ENCODE results near the gene ZNF521.
A peak's percentile ranks its signal among the peaks of the same experiment; 100 is the strongest.

Gene ZNF521

DNA sequence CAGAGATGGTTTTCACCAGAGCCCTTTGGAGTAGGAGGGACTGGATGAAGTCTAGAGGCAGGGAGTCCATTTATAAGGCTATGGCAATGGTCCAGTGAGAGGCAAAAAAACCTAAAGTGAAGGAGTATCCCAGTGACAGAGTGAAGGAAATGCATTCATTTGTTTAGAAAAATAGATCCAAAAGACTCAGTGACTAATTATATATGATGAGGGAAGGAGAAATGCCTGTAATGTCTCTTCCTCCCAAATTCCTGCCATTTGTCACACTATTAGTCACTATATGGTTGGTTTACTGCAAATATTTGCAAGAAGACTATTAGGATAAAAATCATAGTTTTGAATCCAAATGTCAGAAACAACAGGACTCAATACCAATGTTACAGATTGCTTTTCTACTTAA is 104.2 kb downstream of the ZNF521 start:
- DNase-seq = no peak

DNA sequence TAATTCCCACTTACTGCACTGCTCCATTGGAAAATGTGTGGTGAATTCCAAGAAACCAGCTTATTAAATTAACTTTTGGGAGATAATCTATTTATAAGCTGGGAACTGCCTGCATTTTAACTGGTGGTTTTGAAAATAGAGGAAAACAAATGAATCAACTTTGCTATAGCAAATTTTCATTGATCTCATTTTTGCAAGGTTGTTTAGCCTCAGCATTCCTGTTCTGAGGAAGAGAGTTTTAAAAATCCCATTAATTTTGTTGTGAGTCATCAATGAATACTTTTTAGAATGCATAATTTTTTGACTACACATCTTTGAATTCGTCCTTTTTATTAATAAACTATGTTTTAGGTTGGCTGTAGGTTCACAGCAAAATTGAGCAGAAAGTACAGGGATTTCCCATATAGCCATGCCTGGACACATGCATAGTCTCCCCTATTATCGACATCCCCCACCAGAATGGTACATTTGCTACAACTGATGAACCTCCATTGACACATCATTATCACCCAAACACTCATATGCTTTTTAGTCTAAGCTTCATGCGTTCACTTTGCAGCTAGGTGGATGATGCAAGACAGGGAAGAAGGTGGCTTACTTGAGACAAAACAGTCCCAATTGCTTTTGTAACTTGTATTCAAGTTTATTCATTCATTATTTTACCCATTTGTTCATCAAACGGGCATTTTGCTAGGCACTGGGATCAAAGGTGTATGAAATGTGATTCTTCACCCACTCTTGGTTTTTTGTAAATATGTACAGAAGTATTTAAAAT is 106.9 kb downstream of the ZNF521 start:
- DNase-seq = no peak

DNA sequence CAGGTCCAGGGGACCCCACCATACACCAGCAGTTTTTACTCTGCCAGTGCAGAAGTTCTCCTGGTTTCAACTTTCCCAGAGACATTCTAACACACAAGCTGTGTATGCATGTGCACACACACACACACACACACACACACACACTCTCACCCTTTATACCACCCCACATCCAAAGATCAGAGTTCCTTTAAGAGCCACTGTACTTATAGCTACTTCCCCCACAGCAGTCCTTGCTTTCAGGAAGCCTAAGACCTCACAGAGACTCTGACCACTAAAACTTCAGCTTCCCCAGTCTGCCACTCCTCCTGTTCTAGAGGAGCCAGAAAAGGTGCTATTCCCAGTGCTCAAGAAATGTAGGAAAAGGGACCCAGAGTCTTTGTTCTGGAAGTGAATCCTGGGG is 107.8 kb downstream of the ZNF521 start:
- DNase-seq = peak; percentile 83

DNA sequence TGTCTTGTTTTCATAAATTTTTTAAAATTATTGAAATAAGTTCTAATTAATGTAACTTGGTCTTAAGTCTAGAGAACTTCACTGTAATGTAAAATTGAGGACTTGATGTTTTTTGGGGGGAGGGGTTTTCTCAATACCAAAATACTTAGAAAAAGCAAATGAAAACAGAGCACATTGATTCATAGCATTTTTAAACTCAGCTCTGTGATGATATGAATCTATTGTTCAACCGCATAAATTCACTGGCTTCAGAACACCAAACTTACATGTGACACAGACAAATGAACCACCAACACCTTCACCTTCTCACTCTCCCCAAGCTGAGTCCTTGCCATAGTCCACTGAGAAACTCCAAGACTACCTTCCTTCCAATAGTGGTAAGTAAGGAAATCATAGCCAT is 108.2 kb downstream of the ZNF521 start:
- DNase-seq = peak; percentile 79

DNA sequence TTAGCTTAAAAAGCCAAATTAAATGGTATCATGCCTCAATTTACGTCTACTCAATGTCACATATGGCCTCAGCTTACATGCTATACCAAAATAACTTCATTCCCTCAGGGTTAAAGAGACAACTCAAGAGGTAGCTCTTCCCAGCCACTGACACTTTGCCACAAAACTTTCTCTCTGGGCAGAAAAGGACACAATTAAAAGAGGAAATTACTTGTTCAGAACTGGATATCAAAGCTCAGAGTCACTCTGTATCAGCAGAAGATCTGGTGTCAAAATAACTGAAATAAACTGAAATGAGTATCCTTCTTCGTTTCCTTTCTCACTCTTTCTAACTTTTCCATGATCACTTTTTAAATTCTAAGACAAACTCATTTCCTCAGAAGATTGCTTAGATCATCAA is 108.7 kb downstream of the ZNF521 start:
- DNase-seq = peak; percentile 67

DNA sequence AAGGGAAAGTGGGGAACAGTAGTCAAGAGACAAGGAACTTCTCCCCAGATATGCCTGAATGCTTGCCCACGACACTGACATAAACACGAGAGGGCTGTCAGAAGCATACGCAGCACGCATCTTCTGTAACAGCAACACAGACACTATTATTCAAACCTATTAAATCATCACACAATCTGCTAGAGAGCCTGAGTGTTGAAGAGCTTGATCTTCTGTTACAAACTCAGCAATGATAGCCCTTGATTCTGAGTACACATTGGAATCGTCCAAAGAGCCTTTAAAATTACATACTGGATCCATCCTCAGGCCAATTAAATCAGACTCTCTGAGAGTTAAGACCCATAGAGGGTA is 111.6 kb downstream of the ZNF521 start:
- DNase-seq = peak; percentile 66

DNA sequence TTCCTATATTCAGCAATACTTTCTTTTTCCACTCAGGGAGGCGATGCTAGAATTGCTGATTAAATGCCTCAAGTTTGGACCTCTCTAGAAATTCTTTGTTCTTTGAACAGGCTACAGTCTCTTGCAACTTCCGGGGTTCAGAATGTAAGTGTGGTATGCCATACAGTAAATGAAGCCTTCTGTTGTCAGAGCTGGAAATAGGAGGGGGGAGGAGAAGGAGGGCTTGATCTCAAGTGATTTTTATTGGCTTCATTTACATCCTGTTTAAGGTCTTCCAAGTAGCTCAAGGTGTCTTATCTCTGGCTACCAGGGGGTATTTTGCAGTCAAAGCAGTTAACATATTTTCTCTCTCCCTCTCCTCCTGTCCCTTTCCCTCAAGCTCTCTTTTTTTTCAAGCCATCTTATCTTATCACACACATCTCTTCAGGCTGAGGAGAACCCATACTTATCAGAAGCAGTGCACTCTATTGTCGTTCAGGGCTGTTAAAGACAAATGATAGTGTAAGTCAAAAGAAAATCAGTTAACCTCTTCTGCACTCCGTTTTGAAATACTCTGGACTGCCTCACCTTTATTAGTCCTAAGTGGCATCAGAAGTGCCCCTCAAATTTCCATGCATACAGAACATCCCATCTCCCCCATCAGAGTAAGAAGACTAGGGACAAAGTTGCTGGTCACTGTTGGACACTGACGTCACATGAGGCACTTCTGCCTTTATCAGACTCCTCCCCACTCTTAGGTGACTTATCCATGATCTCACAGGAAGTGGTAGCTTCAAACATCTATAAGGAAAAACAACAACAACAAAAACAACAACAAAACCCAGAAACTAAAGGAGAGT is 112.2 kb downstream of the ZNF521 start:
- DNase-seq = peak; percentile 96

DNA sequence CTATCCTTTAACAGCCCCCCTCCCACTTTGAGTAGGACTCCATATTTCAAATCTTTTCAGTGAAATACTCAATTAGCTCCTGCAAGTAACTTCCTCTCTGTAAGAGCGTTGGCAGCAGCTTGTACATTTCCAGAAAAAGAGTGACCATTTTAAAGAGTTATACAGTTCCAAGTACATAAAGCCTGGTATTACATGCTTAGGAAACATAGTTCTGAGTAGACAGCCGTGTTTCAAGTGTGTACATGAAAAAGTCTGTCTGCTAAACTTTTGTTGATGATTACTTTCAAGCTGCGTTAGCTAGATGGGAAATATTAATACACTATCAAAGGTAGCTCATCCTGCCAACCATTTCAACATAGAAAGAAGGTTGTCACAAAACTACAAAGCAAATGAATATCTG is 112.8 kb downstream of the ZNF521 start:
- DNase-seq = no peak

DNA sequence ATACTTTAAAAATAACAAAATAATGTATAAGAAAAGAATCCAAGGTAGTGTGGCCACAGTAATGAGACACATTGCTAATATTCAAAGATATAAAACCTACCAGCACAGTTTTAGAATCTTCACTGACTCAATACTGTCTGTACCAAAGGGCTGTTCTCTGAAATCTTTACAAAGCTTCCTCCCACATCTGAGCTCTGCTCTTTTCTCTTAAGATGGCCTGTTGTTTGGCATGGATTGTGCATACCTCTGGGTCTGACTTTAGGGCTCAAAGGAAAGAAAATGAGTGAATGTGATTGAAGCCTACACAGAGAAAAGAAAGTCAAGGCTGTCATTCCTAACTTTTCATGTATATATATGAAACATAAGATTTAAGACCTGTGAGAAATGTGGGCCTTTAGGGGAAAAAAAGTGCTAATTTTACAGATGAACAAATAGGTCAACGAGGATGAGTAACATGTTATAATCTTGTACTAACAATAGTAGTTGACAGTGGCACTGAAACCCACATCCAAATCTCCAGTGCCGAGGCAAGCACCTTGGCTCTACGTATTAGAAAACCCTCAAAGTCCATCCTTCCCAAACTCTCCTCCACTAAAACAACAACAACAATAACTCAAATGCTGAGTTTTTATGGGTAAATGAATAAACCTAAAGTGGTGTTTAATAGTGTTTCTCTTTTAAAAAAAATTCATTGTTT is 114.2 kb downstream of the ZNF521 start:
- DNase-seq = no peak

DNA sequence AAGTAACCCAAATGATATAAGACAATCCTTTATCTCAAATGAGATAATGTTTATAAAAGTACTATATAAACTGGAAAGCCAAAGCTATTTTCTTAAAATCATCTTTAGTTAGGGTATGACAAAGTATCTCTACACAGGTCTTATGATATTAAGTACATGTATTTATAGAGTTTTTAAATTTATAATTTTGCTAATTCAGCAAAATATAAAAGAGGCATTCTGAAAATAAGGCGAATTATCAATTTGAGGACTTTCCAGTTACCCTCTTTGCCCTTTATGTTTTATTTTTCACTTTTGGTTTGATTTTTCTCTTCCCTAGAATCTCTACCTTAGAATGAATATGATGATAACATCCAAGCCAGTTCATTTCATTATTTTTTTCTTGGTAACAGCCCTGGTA is 115.2 kb downstream of the ZNF521 start:
- DNase-seq = no peak

DNA sequence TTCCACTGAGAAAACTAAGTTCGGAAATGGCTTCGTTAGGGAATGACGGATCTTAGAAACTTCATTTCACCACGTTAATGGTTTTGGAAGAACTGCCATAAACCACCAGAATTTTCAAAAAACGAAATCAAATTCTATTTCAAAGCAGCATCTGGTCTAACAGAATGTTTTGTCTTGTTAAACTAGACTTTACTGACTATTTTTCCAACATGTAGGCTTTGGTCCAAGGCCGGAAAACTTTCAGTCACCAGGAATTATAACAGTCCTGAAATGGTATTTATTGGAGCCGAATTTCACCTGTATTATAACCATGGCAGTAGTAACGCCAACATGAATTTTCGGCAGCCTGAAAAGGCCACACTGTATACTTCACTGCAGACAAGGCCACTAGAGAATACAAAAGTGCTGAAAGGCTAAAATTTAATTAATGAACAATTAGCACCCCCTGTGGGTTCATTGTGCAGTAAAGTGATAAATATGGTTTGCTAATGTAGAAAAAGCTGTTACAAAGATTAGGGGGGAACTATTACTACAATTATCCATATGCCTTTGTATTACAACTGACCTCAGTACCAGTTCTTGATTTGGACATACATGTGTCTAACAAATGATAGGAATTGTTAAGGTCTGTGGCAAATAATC is 116.4 kb downstream of the ZNF521 start:
- DNase-seq = peak; percentile 46

DNA sequence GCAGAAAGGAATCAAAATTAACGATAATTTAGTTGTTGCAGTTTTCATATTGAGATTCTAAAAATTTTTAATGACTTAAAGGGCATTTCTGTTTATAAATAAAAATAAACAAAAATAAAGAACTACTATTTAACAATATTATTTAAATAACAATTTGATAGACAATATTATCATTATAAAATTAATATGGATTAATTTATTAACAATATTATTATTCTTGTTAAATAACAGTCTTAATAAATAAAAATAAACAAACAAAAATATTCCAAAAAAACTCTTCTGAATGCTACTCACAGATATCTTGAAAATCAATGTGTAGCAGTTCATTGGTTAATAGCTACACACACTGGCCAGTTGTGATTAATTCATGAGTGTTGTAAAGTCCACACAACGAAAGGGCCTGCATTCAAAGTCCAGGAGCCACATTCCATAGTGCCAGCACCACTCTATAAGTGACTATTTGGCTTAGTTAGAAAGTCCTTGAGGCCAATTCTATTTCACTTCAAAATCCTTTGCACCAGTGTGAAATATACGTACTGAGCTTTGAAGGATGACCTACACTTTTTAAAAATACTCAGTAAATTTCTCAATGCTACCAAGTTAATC is 117.1 kb downstream of the ZNF521 start:
- DNase-seq = no peak

DNA sequence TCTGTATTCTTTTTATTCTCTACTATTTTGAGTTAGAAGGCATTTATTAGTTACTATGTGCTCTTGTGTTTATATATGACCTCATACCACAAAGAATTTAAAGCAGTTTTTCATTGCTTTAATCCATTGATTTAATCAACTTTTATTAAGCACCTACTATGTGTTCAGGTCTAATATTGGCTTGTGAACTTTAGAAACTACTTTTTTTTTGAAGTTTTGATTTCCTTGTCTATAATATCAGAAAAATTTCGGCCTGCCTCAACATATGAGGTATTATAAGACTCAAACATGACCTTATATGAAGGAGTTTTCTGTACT is 117.7 kb downstream of the ZNF521 start:
- DNase-seq = no peak

DNA sequence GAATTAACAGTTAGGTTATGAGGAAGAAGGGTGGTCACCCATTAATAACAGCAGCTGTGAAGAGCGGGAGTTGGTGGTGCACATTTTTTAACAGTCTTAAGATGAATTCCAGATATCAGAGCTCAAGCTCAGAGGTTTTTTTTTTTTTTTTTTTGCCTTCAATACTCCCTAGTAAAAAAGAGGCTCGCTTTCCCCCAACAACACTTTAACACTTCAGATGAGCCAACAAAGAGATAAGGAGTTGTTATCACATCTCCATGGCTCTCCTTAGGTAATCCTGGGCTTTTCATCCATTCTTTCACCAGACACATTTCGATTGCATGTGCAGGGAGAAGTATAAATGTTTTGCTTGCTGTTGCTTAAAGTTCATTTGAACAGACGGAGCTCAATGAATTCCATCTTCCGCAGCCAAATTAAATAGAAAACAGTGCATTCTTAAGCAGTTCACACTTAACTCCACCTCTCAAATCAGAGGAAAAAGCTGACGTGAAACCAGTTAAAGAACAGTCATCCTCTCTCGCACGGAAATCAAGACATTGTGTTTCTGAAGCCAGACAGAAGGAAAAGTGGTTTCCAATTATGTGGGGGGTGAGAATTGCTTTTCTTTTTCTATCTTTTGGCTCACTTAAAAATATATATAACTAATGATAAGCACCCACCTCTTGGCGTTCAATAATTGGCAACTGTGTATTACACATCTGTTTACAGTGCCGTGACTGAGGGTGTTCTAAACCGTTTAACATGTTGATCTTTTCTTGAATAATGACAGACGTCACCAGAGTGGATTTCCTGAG is 118.2 kb downstream of the ZNF521 start:
- DNase-seq = peak; percentile 67

DNA sequence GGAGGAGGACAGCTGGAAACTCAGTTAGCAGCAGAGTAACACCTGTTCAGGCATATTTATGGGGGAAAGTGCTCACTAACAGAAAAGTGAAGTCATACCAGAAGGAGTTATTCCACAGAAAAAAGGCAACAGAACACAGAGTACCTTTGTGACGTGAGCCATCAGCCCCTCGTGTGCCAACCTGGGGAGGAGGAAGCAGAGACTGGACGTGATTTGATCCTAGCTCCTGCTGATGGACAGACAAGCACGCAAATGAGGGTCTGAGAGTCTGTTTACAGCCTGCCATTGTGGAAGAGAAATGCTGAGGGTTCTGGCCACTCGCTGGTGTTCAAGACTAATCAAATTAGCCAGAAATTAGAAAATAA is 120.7 kb downstream of the ZNF521 start:
- no peak for DNase-seq

DNA sequence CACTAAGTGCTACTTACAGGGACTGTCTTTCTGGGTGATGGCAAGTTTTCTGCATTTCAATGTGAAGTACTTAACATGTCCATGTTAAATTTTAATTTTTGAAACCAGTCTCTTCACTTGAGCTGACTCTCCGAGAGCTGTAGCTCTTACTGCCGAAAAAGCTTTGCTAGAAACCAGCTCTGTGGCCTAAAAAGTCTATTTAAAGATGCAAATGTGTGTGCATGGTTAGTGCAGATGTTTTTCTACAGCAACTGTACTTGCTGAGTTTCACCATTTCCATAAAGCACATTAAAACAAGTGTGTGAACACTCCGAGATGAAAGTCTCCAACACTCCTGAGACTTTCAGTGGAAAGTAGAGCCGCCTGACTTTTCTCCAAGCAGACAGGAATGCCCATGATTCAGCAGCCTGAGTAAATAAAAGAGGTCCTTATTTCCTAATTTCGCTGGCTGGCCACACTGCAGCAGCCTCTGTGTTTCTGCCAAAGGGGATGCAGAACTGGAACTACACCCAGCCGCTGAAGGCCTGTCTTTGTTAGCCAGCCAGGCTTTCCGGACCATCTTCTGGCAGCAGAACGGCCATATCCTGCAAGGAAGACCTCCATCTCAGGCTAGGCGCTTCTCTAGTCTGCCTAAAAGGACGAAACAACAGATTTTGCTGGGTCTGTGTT is 121.2 kb downstream of the ZNF521 start:
- no peak for DNase-seq

DNA sequence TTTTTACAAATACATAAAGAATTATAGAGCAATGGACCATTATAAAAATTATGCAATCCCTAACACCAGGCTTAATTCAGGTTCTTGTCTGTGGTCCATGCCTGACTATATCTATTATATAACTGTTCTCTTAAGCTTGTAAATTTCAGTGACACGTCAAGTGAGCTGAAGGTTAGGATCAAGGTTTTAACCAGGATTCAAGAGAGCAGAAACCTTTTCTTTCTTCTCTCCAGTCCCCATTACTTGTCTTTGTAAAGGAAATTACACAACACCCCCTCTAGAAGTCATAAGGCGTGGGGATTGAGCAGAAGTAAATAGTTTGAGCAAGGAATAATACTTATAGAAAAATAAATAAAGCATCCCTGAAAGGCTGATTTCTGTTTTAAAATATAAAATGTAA is 122.0 kb downstream of the ZNF521 start:
- peak; percentile 35 for DNase-seq

DNA sequence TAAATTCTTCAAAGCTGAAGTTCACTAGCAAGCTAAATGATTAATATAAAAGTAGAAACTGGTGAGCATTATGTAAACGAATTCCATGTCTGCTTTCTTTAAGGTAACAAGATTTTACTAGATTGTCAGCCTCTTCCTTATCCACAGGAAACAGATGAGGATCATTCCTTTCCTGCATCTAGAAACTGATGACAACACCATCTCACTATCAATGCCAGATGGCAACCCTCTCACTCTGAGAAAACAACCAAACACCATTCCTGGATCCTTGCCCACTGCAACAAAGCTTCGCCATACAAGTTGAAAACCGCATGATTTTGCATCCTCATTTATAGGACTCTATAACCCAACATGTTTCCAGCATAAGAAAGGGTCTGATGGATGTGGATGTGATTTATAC is 122.9 kb downstream of the ZNF521 start:
- DNase-seq = peak; percentile 96

DNA sequence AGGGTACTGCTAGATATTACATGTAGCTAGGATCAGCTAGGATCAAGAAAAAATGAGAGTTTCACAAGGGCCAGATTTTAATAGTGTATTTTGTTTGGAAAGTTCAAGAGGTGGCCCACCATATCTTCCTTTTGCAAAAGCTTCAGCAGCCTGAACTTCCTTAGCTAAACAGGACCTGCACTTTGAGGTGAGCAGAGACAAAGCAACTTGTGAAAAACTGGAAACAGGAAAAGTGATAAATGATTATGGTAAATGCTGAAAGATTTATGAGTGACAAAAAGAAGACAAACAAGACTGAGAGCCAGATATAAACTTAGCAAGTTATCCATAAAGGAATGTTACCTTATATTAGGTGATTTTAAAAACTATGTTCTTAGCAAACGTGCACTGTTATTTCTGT is 123.6 kb downstream of the ZNF521 start:
- DNase-seq = peak; percentile 53

DNA sequence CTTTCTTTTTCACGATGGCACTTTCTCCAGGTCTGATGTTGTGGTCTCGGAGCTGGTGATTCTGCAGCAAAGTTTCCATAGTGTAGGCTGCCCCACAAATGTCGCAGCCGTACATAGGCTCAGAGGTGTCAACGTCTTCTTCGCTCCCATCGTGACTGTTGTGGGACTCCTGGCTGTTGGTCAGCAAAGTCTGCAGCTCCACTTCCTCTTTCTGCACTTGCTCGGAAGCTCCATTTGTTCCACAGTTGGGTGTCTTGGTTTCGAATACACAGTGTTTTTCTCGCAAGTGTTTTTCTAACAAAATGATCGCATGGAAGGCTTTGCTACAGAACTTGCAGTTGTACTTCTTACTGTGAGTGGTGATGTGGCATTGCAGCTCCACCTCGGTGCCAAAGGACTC is 126.8 kb downstream of the ZNF521 start:
- DNase-seq = peak; percentile 38
